Neural crest cell (in vitro differentiated cells): ENCODE data around the gene SNX22. TPM values are rescaled to one million over a fixed set of nuclear protein-coding genes. Genes with fewer than 3 reads are reported as not detected.

Experiments used
- DNase-seq: peaks from one replicate; pipeline ENCODE4 v3.0.0; 2021; ENCODE audit warnings: low read depth, mixed read lengths, low spot score
- H3K27ac Mint-ChIP-seq: one replicate; pipeline ENCODE4 v1.8.0; 2021; ENCODE audit warnings: mild to moderate bottlenecking, mixed read lengths; ENCODE audit not compliant: unreplicated experiment
- H3K27me3 Mint-ChIP-seq: 2 replicates; pipeline ENCODE4 v1.8.0; 2021; ENCODE audit warnings: low read depth, mild to moderate bottlenecking, mixed read lengths
- H3K36me3 Mint-ChIP-seq: 2 replicates; pipeline ENCODE4 v1.8.0; 2021; ENCODE audit warnings: low read depth, mild to moderate bottlenecking, mixed read lengths
- H3K4me1 Mint-ChIP-seq: 2 replicates; pipeline ENCODE4 v1.8.0; 2021; ENCODE audit warnings: mixed read lengths
- H3K4me3 Mint-ChIP-seq: one replicate; pipeline ENCODE4 v1.8.0; 2021; ENCODE audit warnings: mild to moderate bottlenecking, mixed read lengths
- H3K9me3 Mint-ChIP-seq: 2 replicates; pipeline ENCODE4 v1.8.0; 2021; ENCODE audit warnings: mixed read lengths
- total RNA-seq: library from RNA; stranded (reverse); gene quantifications from 2 replicates; pipeline ENCODE4 v1.2.1, GENCODE V29; 2021
- TF ChIP-seq, protein P1 (sequence below): fragments of 200-600 bp; sonication (generic); conservative IDR thresholded peaks from 2 replicates; pipeline ENCODE4 v1.5.0; 2021; ENCODE audit warnings: antibody characterized with exemption, mild to moderate bottlenecking

The SNX22 gene
- total RNA-seq, 1 donor from 2014 or later: 12.9 TPM

- Mint-ChIP-seq H3K27ac (no peak overlapping the region), H3K36me3 (peaks cover 3% of the 10 kb centered on the region), H3K9me3 (no peaks in the 10 kb centered on the region), H3K4me1 (peaks cover 8% of the 10 kb centered on the region), H3K27me3 (no peaks in the 10 kb centered on the region), H3K4me3 (no peak overlapping the region)
- no peak for DNase-seq
- TF ChIP-seq, protein P1, sequence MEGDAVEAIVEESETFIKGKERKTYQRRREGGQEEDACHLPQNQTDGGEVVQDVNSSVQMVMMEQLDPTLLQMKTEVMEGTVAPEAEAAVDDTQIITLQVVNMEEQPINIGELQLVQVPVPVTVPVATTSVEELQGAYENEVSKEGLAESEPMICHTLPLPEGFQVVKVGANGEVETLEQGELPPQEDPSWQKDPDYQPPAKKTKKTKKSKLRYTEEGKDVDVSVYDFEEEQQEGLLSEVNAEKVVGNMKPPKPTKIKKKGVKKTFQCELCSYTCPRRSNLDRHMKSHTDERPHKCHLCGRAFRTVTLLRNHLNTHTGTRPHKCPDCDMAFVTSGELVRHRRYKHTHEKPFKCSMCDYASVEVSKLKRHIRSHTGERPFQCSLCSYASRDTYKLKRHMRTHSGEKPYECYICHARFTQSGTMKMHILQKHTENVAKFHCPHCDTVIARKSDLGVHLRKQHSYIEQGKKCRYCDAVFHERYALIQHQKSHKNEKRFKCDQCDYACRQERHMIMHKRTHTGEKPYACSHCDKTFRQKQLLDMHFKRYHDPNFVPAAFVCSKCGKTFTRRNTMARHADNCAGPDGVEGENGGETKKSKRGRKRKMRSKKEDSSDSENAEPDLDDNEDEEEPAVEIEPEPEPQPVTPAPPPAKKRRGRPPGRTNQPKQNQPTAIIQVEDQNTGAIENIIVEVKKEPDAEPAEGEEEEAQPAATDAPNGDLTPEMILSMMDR: no peak
Measured at GRCh38 chr15:64185146-64185911, 33.8 kb downstream of the SNX22 start.

DNA sequence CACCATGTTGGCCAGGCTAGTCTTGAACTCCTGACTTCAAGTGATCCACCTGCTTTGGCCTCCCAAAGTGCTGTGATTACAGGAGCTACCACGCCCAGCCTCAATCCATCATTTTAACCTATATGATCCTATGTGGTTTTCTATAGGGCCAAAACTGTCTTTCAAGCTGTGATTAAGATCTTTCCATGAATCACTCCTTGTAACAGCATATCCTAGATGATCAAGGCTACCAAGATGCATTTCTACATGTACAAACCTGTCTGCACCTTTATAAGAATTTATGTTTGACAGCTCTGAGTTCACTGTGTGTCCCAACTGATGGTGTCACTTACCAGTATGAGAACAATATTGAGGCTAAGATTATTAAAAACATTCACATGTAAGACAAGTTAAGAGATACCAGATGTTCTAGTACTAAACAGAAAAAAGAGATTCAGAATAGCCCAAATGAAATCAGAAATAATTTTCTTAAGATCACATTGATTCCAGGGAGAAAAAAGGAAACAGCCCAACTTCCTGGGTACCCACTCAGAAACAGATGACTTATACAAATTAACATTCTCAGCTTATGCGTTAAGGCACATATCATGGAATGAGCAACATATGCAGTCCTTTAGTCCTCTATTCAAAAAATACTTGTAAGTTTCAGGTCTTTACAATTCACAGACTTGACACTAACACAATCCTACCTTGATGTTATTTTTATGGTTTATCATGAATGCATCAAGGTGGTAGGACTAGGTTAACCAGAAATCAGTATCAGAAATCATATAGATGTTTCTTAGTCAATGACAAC is 36.1 kb downstream of the SNX22 start:
- no peak for DNase-seq
- H3K4me3 Mint-ChIP-seq: no peak overlapping the region
- no peaks in the 10 kb centered on the region for H3K4me1 Mint-ChIP-seq
- no peak overlapping the region for H3K27ac Mint-ChIP-seq
- H3K27me3 Mint-ChIP-seq: no peaks in the 10 kb centered on the region
- H3K36me3 Mint-ChIP-seq: peaks cover 3% of the 10 kb centered on the region
- TF ChIP-seq, protein P1: no peak
- H3K9me3 Mint-ChIP-seq: no peaks in the 10 kb centered on the region

DNA sequence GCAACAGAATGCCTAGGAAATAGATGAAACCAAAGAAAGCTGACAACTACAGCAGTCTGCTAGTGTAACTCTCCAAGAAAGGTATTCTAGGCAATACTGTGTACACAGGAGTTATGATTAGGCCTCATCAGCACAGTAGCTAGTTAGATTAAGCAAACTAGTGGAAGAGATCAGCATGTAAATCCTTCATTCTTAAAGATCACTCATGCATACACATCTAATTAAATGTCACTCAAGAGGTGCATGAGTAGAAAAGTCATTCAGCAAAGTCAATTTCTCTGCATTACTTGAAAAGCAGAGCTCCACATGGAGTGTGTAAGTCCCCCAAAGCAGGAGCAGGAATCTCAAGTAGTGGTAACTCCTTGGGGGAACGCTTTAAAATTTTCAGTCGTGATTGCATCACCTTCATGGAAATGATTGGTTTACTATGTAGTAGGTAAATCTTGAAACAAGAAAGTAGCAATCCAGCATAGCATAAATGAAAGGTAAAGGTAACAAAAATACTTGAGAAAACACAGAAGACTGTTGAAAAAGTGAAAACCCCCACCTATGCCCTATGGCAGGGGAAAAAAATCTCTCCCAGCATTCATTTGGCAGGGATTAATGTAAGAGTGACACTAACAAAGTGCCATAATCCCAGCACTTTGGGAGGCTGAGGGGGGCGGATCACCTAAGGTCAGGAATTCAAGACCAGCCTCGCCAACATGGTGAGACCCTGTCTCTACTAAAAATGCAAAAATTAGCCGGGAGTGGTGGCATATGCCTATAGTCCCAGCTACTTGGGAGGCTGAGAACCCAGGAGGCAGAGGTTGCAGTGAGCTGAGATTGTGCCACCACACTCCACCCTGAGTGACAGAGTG is 40.7 kb downstream of the SNX22 start:
- Mint-ChIP-seq H3K9me3 (no peaks in the 10 kb centered on the region), H3K27ac (peak overlapping the region; percentile 24), H3K27me3 (no peaks in the 10 kb centered on the region), H3K36me3 (peaks cover 3% of the 10 kb centered on the region), H3K4me1 (no peaks in the 10 kb centered on the region), H3K4me3 (no peak overlapping the region)
- TF ChIP-seq, protein P1: no peak
- DNase-seq: no peak

DNA sequence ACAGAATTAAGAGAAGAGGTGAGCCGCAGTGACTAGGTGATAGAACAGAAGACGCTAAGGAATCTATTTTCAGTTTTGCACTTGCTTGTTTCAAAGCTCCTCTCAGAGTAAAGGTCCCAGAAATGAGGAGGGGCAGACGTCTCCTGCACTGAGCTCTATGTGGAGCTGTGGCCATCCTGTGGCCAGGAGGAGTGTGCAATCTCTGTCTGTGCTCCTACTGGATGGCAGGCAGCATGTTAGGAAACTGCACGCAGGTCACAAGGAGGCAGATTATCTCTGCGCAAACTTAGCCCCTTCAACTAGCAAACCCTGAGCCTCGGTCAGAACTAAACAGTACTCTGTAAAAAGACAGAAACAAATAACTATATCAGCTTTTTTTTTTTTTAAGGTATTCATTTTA is 42.4 kb downstream of the SNX22 start:
- DNase-seq: no peak
- Mint-ChIP-seq H3K27ac (no peak overlapping the region), H3K36me3 (no peaks in the 10 kb centered on the region), H3K27me3 (no peaks in the 10 kb centered on the region), H3K4me3 (no peak overlapping the region), H3K9me3 (no peaks in the 10 kb centered on the region), H3K4me1 (no peaks in the 10 kb centered on the region)
- TF ChIP-seq, protein P1: no peak

GRCh38 chr15:64197425-64197824 is 45.9 kb downstream of the SNX22 start:
- Mint-ChIP-seq H3K27ac (no peak overlapping the region), H3K4me1 (no peaks in the 10 kb centered on the region), H3K27me3 (no peaks in the 10 kb centered on the region), H3K9me3 (no peaks in the 10 kb centered on the region), H3K4me3 (no peak overlapping the region), H3K36me3 (peaks cover under 1% of the 10 kb centered on the region)
- TF ChIP-seq, protein P1: no peak
- DNase-seq: no peak
